ENCODE data around the gene ZFR2.

ZFR2 gene

DNA sequence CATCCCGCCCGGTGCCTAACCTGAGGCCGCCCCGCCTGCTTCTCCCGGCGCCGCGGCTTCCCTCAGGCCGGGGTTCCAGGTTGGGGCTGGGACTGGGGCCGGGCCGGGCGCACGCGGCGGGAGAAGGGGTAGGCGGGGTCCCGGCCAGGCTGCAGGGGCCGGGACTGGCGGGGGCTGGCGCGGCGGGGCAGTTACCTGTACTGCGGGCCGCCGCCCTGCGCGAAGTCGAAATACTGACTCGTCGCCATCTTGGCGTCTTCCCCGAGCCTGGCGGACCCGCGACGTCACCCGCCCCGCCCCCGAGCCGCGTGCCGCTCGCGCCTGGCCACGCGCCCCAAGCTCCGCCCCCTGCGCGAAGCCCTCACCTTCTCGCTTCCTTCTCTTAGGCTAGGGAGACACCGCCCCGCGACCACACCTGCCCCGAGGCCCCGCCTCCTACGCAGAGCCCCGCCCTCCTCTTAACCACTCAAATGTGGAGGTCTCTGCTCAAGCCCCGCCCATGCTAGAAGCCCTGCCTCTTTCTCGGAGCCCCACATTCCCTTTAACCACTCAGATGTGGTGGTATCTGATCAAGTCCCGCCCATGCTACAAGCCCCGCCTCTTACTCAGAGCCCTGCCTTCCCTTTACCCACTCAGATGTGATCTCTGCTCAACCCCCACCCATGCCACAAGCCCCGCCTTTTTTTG, at the start of gene ZFR2:
Gene ZFR2 (minus strand): TSS at position 269 of the 687 bp plus-strand sequence. CDS start 21 bp downstream, at position 248.
- Histone ChIP-seq H3K36me3 (no peaks in the 10 kb centered on the region), H3K27me3 (peaks cover 78% of the 10 kb centered on the region), H3K4me3 (ENCODE audit: low read depth in 1 of 2, low read length in 1 of 2) (no peak within 1 kb of the TSS), H3K9me3 (no peaks in the 10 kb centered on the region), H3K4me1 (ENCODE audit: control insufficient read depth in 1 of 2, insufficient read depth in 1 of 2, low read depth in 1 of 2, low read length in 1 of 2) (no peaks in the 10 kb centered on the region), H3K27ac (no peak within 1 kb of the TSS)
- TF ChIP-seq, protein P1, sequence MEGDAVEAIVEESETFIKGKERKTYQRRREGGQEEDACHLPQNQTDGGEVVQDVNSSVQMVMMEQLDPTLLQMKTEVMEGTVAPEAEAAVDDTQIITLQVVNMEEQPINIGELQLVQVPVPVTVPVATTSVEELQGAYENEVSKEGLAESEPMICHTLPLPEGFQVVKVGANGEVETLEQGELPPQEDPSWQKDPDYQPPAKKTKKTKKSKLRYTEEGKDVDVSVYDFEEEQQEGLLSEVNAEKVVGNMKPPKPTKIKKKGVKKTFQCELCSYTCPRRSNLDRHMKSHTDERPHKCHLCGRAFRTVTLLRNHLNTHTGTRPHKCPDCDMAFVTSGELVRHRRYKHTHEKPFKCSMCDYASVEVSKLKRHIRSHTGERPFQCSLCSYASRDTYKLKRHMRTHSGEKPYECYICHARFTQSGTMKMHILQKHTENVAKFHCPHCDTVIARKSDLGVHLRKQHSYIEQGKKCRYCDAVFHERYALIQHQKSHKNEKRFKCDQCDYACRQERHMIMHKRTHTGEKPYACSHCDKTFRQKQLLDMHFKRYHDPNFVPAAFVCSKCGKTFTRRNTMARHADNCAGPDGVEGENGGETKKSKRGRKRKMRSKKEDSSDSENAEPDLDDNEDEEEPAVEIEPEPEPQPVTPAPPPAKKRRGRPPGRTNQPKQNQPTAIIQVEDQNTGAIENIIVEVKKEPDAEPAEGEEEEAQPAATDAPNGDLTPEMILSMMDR (IDR thresholded peaks at IDR 0.05), result no peak

DNA sequence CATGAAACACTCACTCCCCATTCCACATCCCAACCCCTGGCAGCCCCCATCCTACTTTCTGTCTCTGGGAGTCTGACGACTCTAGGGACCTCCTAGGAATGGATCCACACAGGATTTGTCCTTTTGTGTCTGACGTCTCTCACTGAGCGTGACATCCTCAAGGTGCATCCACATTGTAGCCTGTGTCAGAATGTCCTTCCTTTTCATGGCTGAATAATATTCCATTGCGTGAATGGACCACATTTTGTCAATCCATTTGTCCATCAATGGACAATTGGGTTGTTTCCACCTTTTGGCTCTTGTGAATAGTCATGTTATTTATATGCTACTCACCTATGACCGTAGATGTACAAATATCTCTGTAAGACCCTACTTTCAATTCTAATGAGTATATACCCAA, 47.2 kb upstream of the ZFR2 start:
- Histone ChIP-seq H3K27ac (no peak overlapping the region), H3K4me3 (ENCODE audit: low read depth in 1 of 2, low read length in 1 of 2) (no peak overlapping the region), H3K4me1 (ENCODE audit: control insufficient read depth in 1 of 2, insufficient read depth in 1 of 2, low read depth in 1 of 2, low read length in 1 of 2) (no peaks in the 10 kb centered on the region), H3K36me3 (no peaks in the 10 kb centered on the region), H3K9me3 (no peaks in the 10 kb centered on the region), H3K27me3 (no peaks in the 10 kb centered on the region)
- TF ChIP-seq, protein P1 (IDR thresholded peaks at IDR 0.05), result no peak

DNA sequence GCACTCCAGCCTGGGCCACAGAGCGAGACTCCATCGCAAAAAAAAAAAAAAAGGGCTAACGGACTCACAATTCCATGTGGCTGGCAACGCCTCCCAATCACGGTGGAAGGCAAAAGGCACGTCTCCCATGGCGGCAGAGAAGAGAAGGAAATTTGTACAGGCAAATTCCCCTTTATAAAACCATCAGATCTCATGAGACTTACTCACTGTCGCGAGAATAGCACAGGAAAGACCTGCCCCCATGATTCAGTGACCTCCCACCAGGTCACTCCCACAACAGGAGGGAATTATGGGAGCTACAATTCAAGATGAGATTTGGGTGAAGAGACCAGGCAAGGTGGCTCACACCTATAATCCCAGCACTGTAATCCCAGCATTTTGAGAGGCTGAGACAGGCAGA, 45.4 kb upstream of the ZFR2 start:
- H3K9me3 ChIP-seq, result no peaks in the 10 kb centered on the region
- no peak overlapping the region for H3K27ac ChIP-seq
- no peaks in the 10 kb centered on the region for H3K27me3 ChIP-seq
- TF ChIP-seq, protein P1 (IDR thresholded peaks at IDR 0.05), result no peak
- H3K4me1 ChIP-seq (ENCODE audit: control insufficient read depth in 1 of 2, insufficient read depth in 1 of 2, low read depth in 1 of 2, low read length in 1 of 2), result no peaks in the 10 kb centered on the region
- H3K4me3 ChIP-seq (ENCODE audit: low read depth in 1 of 2, low read length in 1 of 2), result no peak overlapping the region
- no peaks in the 10 kb centered on the region for H3K36me3 ChIP-seq

DNA sequence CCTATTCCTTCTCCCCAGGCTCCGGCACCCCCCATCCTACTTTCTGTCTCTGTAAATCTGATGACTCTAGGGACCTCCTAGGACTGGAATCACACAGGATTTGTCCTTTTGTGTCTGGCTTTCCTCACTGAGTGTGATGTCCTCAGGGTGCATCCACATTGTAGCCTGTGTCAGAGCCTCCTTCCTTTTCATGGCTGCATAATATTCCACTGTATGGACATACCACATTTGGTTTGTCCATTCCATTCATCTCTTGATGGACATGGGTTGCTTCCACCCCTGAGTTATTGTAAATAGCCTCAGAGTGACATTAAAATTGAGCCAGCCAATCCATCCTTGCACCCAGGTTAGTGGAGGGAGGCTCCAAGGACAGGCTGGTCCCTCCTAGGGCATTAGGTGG, 41.3 kb upstream of the ZFR2 start:
- Histone ChIP-seq H3K4me1 (ENCODE audit: control insufficient read depth in 1 of 2, insufficient read depth in 1 of 2, low read depth in 1 of 2, low read length in 1 of 2) (no peaks in the 10 kb centered on the region), H3K4me3 (ENCODE audit: low read depth in 1 of 2, low read length in 1 of 2) (no peak overlapping the region), H3K36me3 (no peaks in the 10 kb centered on the region), H3K27me3 (no peaks in the 10 kb centered on the region), H3K27ac (no peak overlapping the region), H3K9me3 (no peaks in the 10 kb centered on the region)
- TF ChIP-seq, protein P1 (IDR thresholded peaks at IDR 0.05), result no peak

DNA sequence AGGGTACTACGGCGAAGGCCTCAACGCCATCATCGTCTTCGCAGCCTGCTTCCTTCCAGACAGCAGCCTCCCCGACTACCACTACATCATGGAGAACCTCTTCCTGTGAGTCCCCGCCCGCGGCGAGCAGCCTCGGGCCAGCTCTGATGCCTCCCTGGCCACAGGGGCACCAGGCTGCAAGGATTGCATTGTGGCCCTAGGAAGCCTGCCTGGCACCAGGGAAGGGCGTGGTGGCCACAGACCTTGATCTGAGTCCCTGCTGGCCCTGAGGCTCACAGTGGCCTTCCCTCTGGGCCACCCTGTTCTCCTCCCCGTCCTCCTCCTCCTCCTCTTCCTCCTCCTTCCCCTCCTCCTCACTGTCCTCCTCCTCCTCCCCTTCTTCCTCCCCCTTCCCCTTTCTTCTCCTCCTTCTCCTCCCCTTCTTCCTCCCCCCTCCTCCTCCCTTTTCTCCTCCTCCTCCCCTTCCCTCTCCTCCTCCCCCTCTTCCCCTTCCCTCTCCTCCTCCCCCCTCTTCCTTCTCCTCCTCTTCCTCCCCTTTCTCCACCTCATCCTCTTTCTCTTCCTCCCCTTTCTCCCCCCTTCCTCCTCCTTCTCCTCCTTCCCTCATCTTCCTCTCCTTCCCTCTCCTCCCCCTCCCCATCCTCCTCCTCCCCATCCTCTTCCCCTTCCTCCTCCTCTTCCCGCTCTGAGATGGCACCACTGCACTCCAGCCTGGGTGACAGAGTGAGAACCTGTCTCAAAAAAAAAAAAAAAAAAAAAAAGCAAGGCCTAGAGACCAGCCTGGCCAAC, 39.6 kb upstream of the ZFR2 start:
- H3K4me1 ChIP-seq (ENCODE audit: control insufficient read depth in 1 of 2, insufficient read depth in 1 of 2, low read depth in 1 of 2, low read length in 1 of 2), result no peaks in the 10 kb centered on the region
- H3K36me3 ChIP-seq, result no peaks in the 10 kb centered on the region
- H3K27ac ChIP-seq, result no peak overlapping the region
- no peaks in the 10 kb centered on the region for H3K27me3 ChIP-seq
- TF ChIP-seq, protein P1 (IDR thresholded peaks at IDR 0.05), result no peak
- no peak overlapping the region for H3K4me3 ChIP-seq (ENCODE audit: low read depth in 1 of 2, low read length in 1 of 2)
- H3K9me3 ChIP-seq, result no peaks in the 10 kb centered on the region
